NOMO-1 treated with DMSO at 0.1 percent for 48 hours (cell line): ENCODE data around the gene B4GALT3.

Source experiments
- DNase-seq: peaks from one replicate; lab custom pipeline; 2025; ENCODE audit not compliant: unreplicated experiment; lab: John Stamatoyannopoulos, UW

B4GALT3 gene

DNA sequence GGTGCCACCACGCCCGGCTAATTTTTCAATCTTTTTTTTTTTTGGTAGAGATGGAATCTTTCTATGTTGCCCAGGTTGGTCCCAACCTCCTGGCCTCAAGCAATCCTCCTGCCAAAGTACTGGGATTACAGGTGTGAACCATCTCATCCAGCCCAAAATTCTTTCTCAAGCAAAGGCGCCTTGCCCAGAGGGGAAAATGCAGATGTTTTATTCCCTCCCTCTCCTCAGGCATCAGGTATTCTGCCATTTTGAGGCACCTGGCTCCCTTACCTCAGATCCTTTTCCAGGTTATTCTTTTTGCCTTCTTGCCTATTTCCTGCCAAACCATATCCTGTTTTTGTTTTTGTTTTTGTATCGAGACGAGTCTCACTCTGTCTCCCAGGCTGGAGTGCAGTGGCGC, 11.1 kb upstream of the B4GALT3 start:
- no peak for DNase-seq

- no peak for DNase-seq
These were observed 10.0 kb upstream of the B4GALT3 start for GRCh38 chr1:161187311-161187710.

DNA sequence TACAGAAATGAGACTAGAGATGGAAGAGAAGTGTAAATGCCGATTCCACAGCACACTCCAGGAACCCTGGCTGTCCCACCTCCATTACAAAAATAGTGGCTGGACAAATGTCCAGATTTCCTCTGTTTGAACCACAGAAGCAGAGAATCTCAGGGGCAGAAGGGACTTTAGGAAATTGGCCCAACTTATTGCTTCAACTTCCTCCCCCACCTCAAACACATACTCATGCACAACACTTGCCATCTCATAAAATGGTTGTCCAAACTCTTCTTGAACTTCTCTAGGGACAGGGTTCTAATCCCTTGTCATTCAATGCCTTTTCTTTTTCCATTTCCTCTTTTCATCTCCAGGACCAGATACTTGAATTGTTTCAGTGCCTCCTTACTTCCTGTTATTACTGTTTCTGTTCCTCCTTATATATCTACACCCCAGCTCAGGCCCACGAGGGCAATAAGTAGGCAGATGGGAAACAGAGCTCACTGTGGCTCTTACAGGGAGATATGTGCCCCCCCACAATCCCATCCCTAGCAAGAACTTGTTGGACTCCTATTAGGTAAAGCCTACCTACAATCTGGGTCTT, 8.5 kb upstream of the B4GALT3 start:
- DNase-seq, result peak; percentile 98

DNA sequence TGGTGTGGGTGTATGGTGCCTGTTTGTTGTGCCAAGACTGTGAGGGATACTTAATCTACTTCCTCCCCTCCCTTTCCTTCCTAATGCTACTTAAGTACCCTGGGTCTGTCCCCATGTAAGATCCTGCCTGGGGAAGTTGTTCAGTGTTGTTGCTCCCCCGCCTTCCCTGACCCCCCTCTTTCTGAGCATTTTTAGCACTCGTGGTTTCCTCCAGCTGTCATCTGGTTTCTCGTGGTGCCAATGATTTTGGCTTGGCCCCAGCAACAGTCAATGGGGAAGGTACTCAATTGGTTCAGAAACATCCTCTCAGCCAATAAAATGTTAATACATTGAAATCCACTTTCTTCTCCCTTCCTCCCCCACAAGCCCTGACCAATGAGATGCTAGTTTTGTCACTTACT, 8.0 kb upstream of the B4GALT3 start:
- DNase-seq, result peak; percentile 98

GRCh38 chr1:161182214-161182613, 4.9 kb upstream of the B4GALT3 start:
- peak; percentile 80 for DNase-seq

DNA sequence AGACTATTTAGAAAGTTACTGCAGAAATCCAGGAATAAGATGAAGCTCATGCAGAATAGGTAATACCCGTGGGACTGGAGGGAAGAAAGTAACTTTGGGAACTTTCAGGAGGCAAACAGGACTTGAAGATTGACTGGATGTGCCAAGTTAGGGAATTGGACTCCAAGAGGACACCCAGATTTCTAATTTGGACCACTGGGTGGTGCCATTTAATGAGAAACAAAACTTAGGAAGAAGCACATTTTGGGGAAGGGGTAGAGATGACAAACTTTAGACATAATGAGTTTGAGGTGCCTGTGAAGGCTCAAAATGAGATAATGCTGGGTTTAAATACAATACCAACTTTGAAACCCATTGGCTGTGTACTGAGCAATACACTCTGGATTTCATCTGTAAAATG, 3.3 kb upstream of the B4GALT3 start:
- DNase-seq, result peak; percentile 37

DNA sequence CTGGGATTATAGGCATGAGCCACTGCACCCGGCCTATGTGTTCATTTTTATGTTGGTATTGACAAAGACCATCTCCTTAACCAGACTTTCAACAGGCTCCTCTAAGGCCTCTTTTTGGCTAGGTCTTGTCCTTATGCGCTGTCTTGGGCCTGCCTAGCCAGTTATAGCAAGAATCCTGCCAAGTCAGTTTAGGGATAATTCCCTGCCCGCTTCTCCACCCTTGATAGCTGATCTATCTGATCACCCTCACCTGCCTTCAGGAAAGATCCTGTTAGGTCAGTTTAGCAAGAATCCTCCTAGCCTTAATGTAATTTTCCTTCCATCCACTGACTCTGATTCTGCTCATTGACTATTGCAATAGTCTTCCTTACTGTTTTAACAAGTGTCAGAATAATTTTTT, 2.4 kb upstream of the B4GALT3 start:
- DNase-seq, result no peak

DNA sequence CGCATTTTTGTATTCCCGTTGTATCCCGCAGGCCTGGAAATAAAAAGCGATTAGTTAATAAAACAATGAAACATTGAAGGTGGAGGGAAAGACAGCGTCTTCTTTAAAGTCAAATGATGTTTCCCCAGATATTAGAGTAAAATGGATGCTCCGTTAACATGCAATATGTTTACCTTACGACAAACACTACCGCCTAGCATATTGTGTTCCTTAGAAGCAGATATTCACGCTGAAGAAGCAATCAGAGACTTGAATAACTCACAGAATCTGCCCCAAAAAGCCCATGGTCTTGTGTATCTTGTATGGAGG, 583 bp upstream of the B4GALT3 start:
- DNase-seq, result no peak

DNA sequence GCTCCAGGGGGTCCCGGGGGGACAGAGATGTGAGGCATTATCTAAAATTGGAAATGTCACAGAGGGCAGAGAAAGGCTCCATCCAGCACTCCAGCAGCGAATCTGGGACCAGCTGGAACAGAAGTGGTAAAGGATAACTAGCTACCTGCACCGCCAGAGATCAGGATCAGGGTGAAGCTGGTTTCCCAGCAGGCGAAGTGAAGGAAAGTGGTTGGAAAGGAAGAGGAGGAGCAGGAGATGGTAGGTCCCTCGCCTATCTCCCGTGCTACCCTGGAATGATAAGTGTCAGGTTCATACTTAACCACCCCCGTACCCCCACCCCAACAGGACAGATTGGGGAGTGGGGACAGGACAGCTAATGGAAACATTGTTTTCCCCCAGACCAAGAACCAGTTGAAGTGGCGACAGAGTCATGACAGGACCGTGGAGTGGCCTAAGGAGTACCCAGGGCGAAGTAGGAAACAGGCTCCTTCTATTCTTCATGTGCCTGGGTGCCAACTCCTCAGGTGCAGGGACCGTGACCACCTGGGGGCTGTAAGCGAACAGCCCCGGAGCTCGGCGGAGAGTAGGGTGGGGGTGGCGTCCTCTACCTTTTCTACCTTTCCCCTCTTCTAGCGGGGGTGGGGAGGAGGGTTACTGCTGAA, 717 bp downstream of the B4GALT3 start:
- DNase-seq, result no peak

DNA sequence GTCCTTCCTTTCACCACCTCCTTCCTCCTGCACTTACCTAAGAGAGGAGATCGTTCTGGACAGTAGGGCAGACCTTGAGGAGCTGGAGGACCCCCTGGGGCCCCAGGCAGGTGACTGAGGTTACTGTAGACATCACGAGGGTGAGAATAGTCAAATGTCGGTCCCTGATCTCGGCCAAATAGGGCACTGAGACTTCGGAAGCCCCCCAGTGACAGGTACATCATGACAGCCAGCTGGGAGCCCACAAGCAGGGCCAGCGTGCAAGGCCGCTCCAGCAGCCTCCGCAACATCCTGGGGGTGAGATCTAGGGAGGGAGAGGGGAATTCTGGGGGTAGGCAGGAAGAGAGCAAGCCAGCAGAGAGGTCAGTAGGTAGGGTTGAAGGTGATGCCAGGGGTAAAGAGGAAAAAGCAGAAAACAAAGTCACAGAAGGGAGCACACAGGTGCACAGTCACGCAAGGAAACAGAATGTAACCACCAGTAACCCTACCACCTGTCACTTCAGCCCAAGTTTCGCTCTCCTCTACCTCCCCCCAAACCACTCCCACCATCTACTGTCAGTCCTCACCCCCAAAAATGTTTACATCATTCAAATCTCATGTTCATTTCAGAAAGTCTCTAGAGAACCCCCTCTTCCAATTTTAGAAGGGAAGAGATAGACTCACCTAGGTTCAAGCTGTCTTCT, 1.4 kb downstream of the B4GALT3 start:
- no peak for DNase-seq

- DNase-seq, result no peak
These were observed 2.4 kb downstream of the B4GALT3 start for GRCh38 chr1:161174911-161175310.

DNA sequence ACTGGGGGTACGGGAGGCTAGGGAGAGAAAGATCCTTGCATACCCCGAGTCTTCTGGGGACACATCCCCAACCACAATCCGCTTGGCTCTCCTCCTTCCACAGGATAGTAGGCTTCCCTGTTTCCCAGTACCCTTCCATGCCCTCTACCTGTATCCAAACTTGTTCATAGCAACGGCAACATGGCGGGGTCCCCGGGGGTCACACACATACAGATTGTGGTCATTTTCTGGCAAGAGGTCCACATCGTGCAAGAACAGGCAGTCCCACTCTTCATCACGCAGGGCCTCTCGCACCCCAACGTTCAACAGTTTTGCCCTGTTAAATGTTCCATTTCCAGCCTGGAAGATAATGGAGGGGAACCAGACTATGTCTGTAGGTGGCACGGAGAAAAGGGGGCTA, 3.6 kb downstream of the B4GALT3 start:
- DNase-seq, result no peak

- DNase-seq, result no peak
These were observed 4.4 kb downstream of the B4GALT3 start for GRCh38 chr1:161172776-161173376.

- no peak for DNase-seq
These were observed 5.0 kb downstream of the B4GALT3 start for GRCh38 chr1:161172349-161172748.

DNA sequence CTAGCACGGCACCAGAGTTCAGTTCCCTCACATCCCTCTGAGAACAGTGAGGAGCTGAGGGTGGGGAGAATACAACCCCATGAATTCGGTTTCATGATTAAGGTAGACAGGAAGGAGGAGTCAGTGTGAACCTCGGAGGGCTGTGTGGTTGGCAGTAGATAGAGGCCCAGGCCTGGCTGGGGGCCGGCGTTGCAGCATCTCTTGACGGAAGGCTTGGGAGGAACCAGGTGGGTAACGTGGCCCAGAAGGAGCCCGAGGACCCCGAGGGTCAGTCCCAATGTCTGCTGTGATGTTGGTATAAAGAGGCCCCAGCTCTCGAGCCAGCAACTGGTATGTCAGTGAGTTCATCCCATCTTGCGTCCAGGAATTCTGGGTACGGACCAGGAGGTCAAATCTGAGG, 5.6 kb downstream of the B4GALT3 start:
- no peak for DNase-seq

DNA sequence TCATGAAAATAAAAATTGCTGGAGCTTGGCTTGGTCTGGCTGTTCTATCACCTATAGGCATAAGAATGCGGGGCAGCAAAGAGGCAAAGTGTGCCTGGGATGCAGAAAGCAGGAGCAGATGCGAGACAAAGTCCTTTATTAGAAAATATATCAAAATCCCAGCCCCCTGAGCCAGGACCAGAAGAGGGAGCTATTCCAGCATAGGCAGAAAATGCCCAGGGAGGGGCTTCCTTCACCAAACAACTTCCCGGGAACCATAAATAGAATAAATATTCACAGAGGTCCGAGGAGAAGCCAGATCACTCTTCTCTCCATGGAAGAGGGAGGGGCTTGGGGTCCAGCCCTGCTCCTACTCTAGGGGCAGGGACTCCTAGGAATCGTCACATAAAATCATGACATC, 6.1 kb downstream of the B4GALT3 start:
- no peak for DNase-seq

DNA sequence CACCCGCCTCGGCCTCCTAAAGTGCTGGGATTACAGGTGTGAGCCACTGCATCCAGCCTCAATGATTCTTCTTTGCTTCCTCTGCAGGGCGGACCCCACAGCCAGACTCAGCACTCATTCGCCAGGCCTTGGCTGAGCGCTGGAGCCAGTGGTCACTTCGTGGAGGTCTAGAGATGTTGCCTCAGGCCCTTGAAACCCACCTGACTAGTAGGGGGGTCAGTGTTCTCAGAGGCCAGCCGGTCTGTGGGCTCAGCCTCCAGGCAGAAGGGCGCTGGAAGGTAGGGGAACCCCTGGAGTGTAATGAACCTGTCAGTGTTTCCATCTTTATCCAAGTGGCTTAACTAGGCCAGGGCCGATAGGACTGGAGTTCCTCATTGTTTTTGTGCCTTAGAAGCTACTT, 8.4 kb downstream of the B4GALT3 start:
- no peak for DNase-seq

DNA sequence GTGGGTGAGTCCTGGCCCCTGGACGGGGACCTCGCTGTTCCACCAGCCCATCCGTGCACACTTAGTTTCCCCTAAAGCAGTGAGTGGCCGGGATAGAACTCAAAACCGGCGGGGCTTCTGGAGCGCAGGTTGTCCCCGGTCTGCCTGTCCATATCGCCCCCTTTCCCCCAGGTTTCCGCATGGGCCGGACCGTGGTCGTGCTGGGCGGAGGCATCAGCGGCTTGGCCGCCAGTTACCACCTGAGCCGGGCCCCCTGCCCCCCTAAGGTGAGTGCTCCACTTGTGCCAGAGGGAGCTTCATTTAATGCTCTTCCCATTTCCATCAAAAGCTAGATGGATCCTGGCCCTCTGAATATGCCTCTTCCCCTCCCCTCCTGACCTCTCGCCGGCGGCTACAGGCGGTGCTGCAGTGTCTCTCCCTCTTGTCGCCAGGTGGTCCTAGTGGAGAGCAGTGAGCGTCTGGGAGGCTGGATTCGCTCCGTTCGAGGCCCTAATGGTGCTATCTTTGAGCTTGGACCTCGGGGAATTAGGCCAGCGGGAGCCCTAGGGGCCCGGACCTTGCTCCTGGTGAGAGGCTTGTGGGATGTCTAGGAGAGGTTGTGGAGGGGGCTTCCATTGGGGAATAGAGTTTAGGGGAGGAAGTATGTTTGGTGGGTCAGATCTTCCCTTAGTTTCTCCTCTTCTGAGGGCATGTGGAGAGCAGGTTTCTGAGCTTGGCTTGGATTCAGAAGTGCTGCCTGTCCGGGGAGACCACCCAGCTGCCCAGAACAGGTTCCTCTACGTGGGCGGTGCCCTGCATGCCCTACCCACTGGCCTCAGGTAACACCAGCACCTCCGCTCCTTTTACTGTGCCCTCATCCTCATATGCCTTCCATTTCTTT, 10.4 kb downstream of the B4GALT3 start:
- DNase-seq, result peak; percentile 20

- DNase-seq, result peak; percentile 99
These were observed 11.3 kb downstream of the B4GALT3 start, which contains the start of gene PPOX for GRCh38 chr1:161165742-161166668. TSS of gene PPOX (plus strand) at chr1:161166426. CDS start at chr1:161166848, 422 bp downstream.

GRCh38 chr1:161164901-161165610, 12.3 kb downstream of the B4GALT3 start:
- no peak for DNase-seq
